ENCODE data around the gene CEBPB.

DNA sequence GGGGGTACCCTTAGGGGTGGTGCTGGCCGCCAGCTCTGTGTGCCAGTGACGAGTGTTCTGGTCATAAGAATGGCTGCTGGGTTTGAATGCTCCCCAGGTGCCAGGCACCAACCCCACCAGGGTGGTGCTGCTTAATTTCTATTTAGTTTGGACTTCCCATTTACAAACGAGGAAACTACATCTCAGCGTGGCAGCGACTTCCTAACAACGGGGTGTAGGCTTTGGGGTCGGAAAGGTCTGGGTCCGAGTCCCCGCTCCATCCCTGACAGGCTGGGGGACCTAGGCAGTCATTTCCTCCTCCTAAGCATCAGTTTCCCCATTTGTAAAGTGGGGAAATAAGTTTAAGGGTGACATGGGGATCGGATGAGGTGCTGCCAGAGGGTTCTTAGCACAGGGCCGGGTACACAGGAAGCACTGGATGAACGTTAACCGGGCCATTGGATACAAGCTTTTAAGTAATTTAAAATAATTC, 30.3 kb downstream of the CEBPB start:
- TF ChIP-seq EP300 (IDR thresholded peaks at IDR 0.05): no peak
- no peak for TF ChIP-seq CTCF (IDR thresholded peaks at IDR 0.05)
- no peak for TF ChIP-seq POLR2A (IDR thresholded peaks at IDR 0.05)

Data from tibial nerve (tissue), 4 donors.